ES-I3 (cell line): ENCODE data around the gene ADH1A.

Source experiments
- H3K36me3 ChIP-seq: 2 replicates; pipeline ENCODE4 v1.6.1; 2013; ENCODE audit warnings: mild to moderate bottlenecking, low read length, control low read depth, moderate library complexity; ENCODE audit not compliant: insufficient read depth
- H3K4me1 ChIP-seq: 2 replicates; pipeline ENCODE4 v1.6.1; 2013; ENCODE audit warnings: mild to moderate bottlenecking, control low read depth, low read length; ENCODE audit not compliant: insufficient read depth
- H3K9ac ChIP-seq: 2 replicates; pipeline ENCODE4 v1.6.1; 2013; ENCODE audit warnings: low read depth, mild to moderate bottlenecking, low read length, moderate library complexity
- H3K9me3 ChIP-seq: 2 replicates; pipeline ENCODE4 v1.6.1; 2013; ENCODE audit warnings: mild to moderate bottlenecking, low read length, moderate library complexity; ENCODE audit not compliant: control insufficient read depth, insufficient read depth

Gene ADH1A

DNA sequence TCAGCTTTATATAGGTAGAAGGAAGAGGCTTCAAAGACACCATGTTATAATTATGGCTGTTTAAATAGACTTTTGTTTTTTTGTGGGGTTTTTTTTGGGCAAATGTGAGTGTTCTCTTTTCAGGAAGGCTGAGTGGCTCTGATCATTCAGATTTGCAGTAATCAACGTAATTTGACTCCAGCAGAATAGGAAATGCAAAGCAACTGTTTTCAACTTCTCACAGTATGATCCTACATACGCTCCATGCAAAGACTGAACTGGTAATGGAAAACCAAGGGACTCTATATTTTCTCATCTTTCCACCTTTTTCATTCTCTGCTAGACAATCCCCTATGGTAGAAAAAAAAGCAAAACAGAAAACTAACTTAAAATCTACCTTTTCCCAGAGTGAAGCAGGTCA, 19.6 kb upstream of the ADH1A start:
- Histone ChIP-seq H3K9me3 (no peaks in the 10 kb centered on the region), H3K4me1 (no peaks in the 10 kb centered on the region), H3K9ac (no peak overlapping the region), H3K36me3 (no peaks in the 10 kb centered on the region)

DNA sequence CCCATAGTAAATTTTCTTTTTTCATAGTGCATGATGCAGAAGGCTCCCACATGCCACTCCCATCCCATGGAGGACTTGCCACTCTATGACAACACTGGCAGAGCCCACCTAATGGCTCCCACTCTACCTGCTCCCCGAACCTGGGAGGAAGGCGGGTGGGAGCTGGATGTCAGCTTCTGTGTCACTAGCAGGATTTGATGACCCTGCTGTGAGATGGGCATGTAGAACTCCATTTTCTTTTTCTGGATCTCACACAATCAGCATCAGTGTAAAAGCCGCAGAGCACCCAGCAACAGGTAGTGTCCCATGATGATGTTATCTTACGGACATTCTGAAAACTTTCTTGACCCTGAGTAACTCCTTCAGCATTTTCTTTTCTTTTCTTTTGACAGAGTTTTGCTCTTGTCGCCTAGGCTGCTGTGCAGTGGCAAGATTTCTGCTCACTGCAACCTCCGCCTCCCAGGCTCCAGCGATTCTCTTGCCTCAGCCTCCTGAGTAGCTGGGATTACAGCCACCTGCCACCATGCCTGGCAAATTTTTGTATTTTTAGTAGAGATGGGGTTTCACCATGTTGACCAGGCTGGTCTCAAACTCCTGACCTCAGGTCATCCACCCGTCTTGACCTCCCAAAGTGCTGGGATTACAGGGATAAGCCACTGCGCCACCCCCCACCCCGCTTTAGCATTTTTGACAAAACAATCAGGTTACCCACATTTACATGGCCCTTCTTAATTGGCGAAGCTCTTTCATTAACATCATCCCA, 15.0 kb upstream of the ADH1A start:
- no peaks in the 10 kb centered on the region for H3K36me3 ChIP-seq
- no peaks in the 10 kb centered on the region for H3K4me1 ChIP-seq
- H3K9me3 ChIP-seq: no peaks in the 10 kb centered on the region
- H3K9ac ChIP-seq: no peak overlapping the region

DNA sequence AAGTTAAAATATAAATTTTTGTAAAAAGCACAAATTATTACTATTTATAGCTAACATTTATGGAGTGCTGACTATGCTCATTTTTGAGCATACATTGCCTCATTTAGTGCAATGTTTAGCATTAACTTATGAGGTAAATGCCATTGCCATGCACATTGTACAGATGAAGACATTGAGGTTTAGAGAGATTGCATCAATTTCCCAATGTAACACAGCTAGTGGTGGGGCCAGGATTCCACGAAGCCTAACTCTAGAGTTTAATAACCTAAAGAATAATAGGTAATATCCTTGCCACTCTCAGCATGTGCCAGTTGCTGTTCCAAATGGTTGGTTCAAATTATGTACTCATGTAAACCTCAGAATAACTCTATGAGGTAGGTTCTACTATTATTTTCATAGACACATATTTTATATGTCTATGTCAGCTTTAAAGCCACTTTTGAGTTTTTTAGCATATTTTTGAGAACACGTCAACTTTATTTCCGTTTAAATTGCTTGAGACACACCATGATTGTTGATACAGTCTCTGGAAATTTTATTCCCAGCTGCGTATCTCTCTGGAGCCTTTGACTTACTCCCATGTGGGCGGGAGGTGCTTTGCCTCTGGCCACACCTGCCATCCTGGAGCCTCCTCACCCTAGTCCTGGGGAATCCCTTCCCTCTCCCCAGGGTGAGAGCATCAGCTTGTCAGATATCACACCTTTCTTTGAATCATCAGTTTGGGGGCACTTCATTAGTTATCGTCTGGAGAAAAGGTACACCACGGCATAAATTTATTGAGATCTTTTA, 10.8 kb upstream of the ADH1A start:
- Histone ChIP-seq H3K4me1 (no peaks in the 10 kb centered on the region), H3K9ac (no peak overlapping the region), H3K36me3 (no peaks in the 10 kb centered on the region), H3K9me3 (no peaks in the 10 kb centered on the region)

DNA sequence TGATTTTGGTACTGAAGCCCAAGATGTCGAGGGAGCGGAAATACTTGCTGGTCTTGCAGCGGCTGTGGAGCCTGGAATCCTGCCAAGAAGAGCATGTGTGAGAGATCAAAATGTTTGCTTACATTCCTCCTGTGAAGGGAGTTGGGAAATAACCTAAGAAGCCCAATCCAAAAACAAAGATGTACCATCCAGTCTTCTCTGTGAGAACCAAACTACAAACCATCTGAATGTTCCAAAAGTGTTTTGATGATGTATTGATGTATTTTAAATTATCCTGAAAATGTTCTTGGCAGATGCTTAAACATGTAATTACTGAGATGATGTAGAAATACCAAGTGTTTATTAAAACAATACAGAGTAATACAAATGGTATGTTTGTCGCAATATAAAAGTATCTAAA, 10.1 kb upstream of the ADH1A start:
- Histone ChIP-seq H3K9ac (no peak overlapping the region), H3K9me3 (no peaks in the 10 kb centered on the region), H3K36me3 (no peaks in the 10 kb centered on the region), H3K4me1 (no peaks in the 10 kb centered on the region)

DNA sequence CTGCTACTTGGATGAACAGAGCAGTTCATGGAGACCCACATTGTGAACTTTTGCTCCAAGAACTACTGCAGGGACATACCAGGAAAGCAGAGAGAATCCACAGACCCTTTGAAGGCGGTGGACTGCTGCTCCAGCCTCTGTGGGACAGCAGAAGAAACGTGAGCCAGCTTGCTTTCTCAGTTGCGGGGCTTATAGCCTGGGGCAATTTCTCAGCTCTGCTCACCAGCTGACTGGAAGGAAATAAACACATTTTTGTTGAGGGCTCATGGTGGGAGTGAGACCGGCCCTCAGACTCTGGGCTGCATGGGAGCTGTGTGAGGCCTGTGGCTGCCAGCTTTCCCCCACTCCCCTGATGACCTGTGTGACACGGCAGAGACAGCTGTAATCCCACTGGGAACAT, 2.6 kb upstream of the ADH1A start:
- H3K9ac ChIP-seq: no peak overlapping the region
- peaks cover 4% of the 10 kb centered on the region; the same call in 1 of the 2 replicates for H3K9me3 ChIP-seq
- no peaks in the 10 kb centered on the region for H3K36me3 ChIP-seq
- no peaks in the 10 kb centered on the region for H3K4me1 ChIP-seq

DNA sequence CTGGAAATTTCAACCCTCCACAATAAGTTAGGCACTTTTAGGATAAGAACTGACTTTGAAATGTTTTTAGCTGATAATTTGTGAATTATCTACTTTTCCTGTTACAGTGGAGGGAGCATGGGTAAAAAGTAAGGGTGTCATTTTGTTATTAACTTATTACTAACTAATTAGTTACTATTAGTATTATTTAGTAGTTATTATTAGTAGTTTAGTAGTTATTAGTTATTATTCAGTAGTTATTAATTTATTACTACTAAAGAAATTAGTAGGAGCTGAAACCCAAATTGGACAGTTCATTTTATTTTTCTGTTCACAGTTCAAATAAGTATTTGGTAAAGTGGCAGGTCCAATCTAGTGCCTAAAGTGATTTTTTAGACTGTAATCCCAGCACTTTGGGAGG, 5.4 kb downstream of the ADH1A start:
- Histone ChIP-seq H3K9me3 (no peaks in the 10 kb centered on the region), H3K36me3 (no peaks in the 10 kb centered on the region), H3K4me1 (no peaks in the 10 kb centered on the region), H3K9ac (no peak overlapping the region)

DNA sequence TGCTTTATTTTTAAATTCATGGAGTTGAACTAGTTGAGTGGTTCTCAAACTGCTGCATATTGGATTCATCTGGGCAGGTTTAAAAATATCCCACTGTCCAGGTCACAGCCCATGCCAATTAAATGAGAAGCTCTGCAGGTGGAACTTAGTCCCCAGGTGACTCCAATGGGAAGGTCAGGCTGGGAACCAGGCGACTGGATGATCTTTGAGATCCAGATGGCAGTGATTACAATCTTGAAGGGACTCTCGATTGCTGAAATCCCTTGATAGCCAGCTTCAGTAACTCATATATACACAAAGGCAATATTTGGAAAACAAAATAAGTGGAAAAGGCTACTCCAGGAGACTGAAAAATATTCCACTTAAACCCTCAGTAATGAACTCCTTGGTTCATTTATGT, 8.1 kb downstream of the ADH1A start:
- Histone ChIP-seq H3K36me3 (no peaks in the 10 kb centered on the region), H3K9me3 (no peaks in the 10 kb centered on the region), H3K4me1 (no peaks in the 10 kb centered on the region), H3K9ac (no peak overlapping the region)

DNA sequence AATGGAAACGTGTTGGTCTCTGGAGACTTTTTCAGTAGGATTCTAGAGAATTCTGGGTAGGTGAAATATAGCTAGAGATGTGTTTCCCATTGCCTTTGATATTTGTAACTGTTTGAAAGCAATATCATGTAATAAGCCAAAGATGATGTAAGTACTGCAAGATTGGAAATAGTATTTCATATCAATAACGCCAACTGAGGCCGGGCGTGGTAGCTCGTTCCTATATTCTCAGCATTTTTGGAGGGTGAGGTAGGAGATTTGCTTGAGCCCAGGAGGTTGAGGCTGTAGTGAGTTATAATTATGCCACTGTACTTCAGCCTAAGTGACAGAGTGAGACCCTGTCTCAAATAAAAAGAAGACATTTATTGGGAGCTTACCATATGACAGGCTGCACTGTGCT, 9.5 kb downstream of the ADH1A start:
- H3K9ac ChIP-seq: no peak overlapping the region
- no peaks in the 10 kb centered on the region for H3K36me3 ChIP-seq
- H3K4me1 ChIP-seq: no peaks in the 10 kb centered on the region
- H3K9me3 ChIP-seq: no peaks in the 10 kb centered on the region

DNA sequence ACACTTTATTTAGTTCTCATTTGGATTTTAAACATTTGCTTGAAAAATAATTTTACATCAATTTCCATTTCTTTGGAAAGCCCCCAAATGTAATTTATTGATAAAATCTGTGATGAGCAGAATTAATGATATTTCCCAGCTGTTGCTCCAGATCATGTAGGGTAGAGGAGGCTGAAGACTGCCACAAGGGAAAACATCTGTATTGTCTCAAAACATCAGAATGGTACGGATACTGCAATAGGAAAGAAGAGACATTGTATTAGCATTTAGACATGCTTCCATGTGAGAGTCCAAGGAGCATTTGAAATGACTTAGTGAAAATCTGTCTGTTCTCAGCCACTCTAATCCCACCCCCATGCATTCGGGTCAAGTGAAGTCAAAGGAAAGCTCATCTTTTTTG, 14.4 kb downstream of the ADH1A start:
- no peaks in the 10 kb centered on the region for H3K36me3 ChIP-seq
- no peaks in the 10 kb centered on the region for H3K9me3 ChIP-seq
- H3K4me1 ChIP-seq: no peaks in the 10 kb centered on the region
- H3K9ac ChIP-seq: no peak overlapping the region

DNA sequence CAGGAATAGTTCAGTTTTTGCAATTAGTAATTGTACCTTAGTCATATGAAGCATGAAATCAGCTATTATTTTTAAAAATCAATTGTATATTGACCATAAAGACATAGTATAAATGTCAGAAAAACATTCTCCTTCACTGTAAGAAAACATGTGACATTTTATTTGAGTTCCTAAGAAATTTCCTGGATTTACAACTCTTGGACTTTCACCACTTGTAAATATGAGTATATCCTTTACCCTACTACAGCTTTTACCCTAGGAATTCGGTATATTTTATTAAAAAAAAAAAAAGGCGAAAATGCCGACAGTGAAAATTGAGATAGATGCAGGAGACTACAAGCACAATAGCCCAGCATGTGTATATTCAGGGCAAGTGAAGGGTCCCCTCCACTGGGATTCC, 14.9 kb downstream of the ADH1A start:
- Histone ChIP-seq H3K9ac (no peak overlapping the region), H3K4me1 (no peaks in the 10 kb centered on the region), H3K9me3 (no peaks in the 10 kb centered on the region)

DNA sequence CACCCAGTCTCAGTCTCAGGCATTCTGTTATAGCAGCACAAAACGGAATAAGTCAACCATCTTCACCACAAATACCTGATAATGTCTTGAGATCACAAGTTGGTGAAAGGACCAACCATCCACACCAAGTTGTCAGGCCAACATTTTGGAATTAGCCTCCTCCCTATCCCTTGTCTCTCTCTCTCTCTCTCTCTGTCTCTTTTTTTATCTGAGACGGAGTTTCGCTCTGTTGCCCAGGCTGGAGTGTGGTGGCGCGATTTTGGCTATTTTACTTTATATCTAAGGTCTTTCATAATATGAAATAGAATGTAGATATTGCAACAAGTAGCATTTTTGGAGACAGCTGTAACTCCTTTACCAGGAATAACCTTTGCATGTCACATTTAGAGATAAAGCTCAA, 15.7 kb downstream of the ADH1A start:
- no peaks in the 10 kb centered on the region for H3K9me3 ChIP-seq
- H3K9ac ChIP-seq: no peak overlapping the region
- no peaks in the 10 kb centered on the region for H3K36me3 ChIP-seq
- H3K4me1 ChIP-seq: no peaks in the 10 kb centered on the region

More for the DNA sequence above, 14.9 kb downstream of the ADH1A start:
- no peaks in the 10 kb centered on the region for H3K36me3 ChIP-seq

DNA sequence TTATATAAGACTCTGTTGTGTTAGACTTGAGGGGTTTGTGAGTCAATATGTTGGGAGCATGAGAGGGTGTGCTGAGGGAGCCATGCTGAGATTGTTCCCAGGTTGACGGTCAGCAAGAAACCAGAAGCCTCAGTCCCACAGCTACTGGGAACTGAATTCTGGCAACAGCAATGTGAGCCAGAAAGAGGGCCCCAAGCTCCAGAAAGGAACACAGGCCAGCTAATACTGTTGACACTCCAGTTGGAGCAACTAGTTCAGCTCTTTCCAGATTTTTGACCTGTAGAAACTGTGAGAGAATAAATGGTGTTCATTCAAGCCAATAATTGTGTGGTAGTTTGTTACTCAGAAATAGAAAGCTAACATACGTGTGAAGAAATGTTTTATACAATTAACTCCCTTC, 17.1 kb downstream of the ADH1A start:
- no peak overlapping the region for H3K9ac ChIP-seq
- H3K9me3 ChIP-seq: no peaks in the 10 kb centered on the region
- H3K4me1 ChIP-seq: no peaks in the 10 kb centered on the region
- no peaks in the 10 kb centered on the region for H3K36me3 ChIP-seq

DNA sequence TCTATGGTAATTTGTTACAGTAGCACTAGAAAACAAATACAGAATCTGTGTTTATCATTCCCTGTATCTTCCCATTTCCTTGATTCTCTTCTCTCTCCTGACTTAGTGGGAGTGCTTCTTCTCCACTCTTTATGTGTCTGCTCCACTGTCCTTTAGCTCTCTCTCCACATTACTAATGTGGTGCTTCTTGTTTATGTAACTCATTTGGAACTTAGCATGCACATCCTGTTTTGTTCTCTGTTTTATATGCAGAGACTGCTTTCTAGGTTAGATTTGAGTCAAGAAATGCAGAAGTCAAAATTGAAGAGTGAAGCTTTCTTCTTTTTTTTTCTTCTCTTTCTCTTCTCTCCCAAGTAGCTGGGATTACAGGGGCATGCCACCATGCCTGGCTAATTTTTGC, 25.9 kb downstream of the ADH1A start:
- Histone ChIP-seq H3K9me3 (no peaks in the 10 kb centered on the region), H3K36me3 (no peaks in the 10 kb centered on the region), H3K9ac (no peak overlapping the region), H3K4me1 (no peaks in the 10 kb centered on the region)

DNA sequence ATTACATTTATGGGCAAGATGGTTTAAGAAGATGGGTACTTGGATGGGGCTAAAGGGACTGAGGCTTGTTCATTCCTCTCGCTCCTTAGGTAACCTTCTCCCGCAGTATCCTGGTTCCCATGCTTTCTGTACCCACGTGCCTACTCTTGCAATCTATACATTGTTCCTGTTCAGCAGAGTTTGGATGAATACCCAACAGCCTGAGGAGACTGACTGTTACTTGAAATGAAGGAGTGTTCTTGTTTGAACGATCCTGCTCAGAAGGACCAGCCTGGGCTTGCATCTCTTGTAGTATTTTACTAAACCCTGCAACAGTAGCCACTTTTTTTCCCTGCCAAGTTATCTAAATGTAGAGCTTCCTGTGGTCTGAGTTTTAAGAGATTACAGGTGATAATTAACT, 38.0 kb downstream of the ADH1A start:
- Histone ChIP-seq H3K36me3 (no peaks in the 10 kb centered on the region), H3K4me1 (no peaks in the 10 kb centered on the region), H3K9ac (no peak overlapping the region), H3K9me3 (no peaks in the 10 kb centered on the region)

DNA sequence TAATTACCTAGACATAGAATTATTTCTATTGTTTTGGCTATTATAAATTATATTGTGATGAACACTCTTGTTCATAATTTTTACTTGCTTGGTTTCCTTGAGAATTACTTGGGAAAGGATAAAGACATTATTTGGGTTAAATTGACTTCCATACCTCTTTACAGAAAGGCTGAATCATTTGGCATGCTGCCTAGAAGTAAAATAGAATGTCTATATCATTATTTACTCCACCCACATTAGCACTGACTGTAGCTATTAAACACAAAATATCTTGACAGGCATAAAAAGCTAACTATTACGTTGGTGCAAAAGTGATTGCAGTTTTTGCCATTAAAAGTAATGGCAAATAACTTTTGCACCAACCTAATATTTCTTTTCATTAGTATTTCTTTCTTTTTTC, 42.1 kb downstream of the ADH1A start:
- no peaks in the 10 kb centered on the region for H3K9me3 ChIP-seq
- H3K9ac ChIP-seq: no peak overlapping the region
- no peaks in the 10 kb centered on the region for H3K4me1 ChIP-seq
- H3K36me3 ChIP-seq: no peaks in the 10 kb centered on the region
